Stimulated activated CD4-positive, alpha-beta T cell treated with anti-CD3 and anti-CD28 coated beads, Interleukin-15, amount 100 ng/mL, for 1 hour (primary cell): ENCODE results near the gene CDKL2.
"Not testable (repeated sequence)": the region's sequence is repeated elsewhere in the genome, so short reads cannot be mapped to it uniquely, and the experiment has no call there.

Experiments
- DNase-seq, 2 donors: peaks; one replicate each; pipeline ENCODE4 v3.0.0-alpha.2; 2020; ENCODE audit warnings: low read depth in 1 of 2, low spot score in 1 of 2

CDKL2 gene

GRCh38 chr4:75555294-75556164, 74.8 kb downstream of the CDKL2 start, which contains the start of gene ODAPH:
ODAPH (plus strand) TSS chr4:75556066; CDS start chr4:75556083, 17 bp downstream.
- no peak for DNase-seq

GRCh38 chr4:75552452-75552851, 77.9 kb downstream of the CDKL2 start:
- no peak for DNase-seq

GRCh38 chr4:75549019-75549418, 81.3 kb downstream of the CDKL2 start:
- no peak for DNase-seq

- DNase-seq: no peak
Observed at GRCh38 chr4:75547647-75548387, 82.5 kb downstream of the CDKL2 start.

GRCh38 chr4:75545526-75545925, 84.8 kb downstream of the CDKL2 start:
- DNase-seq: no peak

- DNase-seq: no peak
Observed at GRCh38 chr4:75544870-75545269, 85.5 kb downstream of the CDKL2 start.

- not testable (repeated sequence) for DNase-seq
Observed at GRCh38 chr4:75544220-75544619, 86.1 kb downstream of the CDKL2 start.

- no peak for DNase-seq
Observed at GRCh38 chr4:75542824-75543223, 87.5 kb downstream of the CDKL2 start.

GRCh38 chr4:75537308-75537707, 93.0 kb downstream of the CDKL2 start:
- DNase-seq: not testable (repeated sequence)

GRCh38 chr4:75533926-75534325, 96.4 kb downstream of the CDKL2 start:
- not testable (repeated sequence) for DNase-seq

GRCh38 chr4:75533339-75533887, 96.9 kb downstream of the CDKL2 start:
- DNase-seq: not testable (repeated sequence)

GRCh38 chr4:75531536-75532143, 98.7 kb downstream of the CDKL2 start:
- not testable (repeated sequence) for DNase-seq

- no peak for DNase-seq
Observed at GRCh38 chr4:75530556-75531322, 99.6 kb downstream of the CDKL2 start.
